IMR-90 (cell line): ENCODE results near the gene LRP6.

Source experiments
- CEBPB ChIP-seq: IDR thresholded peaks from 2 replicates; pipeline ENCODE4 v1.6.1; 2012; ENCODE audit warnings: low read depth, low read length, improper control_type of control experiment
- CHD1 ChIP-seq: IDR thresholded peaks from 2 replicates; pipeline ENCODE4 v1.6.1; 2012; ENCODE audit warnings: low read depth, low read length, improper control_type of control experiment
- ELK1 ChIP-seq: fragments of 150-350 bp; IDR thresholded peaks from 2 replicates; pipeline ENCODE4 v1.6.1; 2016; ENCODE audit warnings: low read depth, mild to moderate bottlenecking, low read length, moderate library complexity, borderline replicate concordance
- FOS ChIP-seq: fragments of 150-350 bp; IDR thresholded peaks from 2 replicates; pipeline ENCODE4 v1.6.1; 2016; ENCODE audit warnings: low read depth, low read length
- MAFK ChIP-seq: IDR thresholded peaks from 2 replicates; pipeline ENCODE4 v1.6.1; 2012; ENCODE audit warnings: low read depth, low read length, improper control_type of control experiment
- MAZ ChIP-seq: IDR thresholded peaks from 2 replicates; pipeline ENCODE4 v1.6.1; 2012; ENCODE audit warnings: low read depth, mild to moderate bottlenecking, low read length, improper control_type of control experiment, moderate library complexity, borderline replicate concordance
- POLR2A ChIP-seq: IDR thresholded peaks from 2 replicates; pipeline ENCODE4 v1.6.1; 2012; ENCODE audit warnings: mild to moderate bottlenecking, low read depth, low read length
- RAD21 ChIP-seq: IDR thresholded peaks from 2 replicates; pipeline ENCODE4 v1.6.1; 2012; ENCODE audit warnings: low read length, improper control_type of control experiment
- RCOR1 ChIP-seq: IDR thresholded peaks from 2 replicates; pipeline ENCODE4 v1.6.1; 2012; ENCODE audit warnings: mild to moderate bottlenecking, low read length, improper control_type of control experiment; ENCODE audit not compliant: insufficient replicate concordance
- RFX5 ChIP-seq: IDR thresholded peaks from 2 replicates; pipeline ENCODE4 v1.8.0; 2012; ENCODE audit warnings: low read depth, mild to moderate bottlenecking, low read length, moderate library complexity
- USF2 ChIP-seq: fragments of 150-350 bp; IDR thresholded peaks from 2 replicates; pipeline ENCODE4 v1.6.1; 2017; ENCODE audit warnings: mild to moderate bottlenecking, antibody characterized with exemption, low read length, low read depth
- TF ChIP-seq, protein P1 (sequence below): conservative IDR thresholded peaks from 2 replicates; pipeline ENCODE4 v1.5.1; 2012; ENCODE audit warnings: mild to moderate bottlenecking, low read depth, low read length, improper control_type of control experiment

- TF ChIP-seq, protein P1, sequence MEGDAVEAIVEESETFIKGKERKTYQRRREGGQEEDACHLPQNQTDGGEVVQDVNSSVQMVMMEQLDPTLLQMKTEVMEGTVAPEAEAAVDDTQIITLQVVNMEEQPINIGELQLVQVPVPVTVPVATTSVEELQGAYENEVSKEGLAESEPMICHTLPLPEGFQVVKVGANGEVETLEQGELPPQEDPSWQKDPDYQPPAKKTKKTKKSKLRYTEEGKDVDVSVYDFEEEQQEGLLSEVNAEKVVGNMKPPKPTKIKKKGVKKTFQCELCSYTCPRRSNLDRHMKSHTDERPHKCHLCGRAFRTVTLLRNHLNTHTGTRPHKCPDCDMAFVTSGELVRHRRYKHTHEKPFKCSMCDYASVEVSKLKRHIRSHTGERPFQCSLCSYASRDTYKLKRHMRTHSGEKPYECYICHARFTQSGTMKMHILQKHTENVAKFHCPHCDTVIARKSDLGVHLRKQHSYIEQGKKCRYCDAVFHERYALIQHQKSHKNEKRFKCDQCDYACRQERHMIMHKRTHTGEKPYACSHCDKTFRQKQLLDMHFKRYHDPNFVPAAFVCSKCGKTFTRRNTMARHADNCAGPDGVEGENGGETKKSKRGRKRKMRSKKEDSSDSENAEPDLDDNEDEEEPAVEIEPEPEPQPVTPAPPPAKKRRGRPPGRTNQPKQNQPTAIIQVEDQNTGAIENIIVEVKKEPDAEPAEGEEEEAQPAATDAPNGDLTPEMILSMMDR = no peak
- TF ChIP-seq USF2 (no peak), CEBPB (no peak), RCOR1 (no peak), MAZ (no peak), RAD21 (no peak), MAFK (no peak), ELK1 (no peak), POLR2A (no peak), FOS (no peak), CHD1 (no peak), RFX5 (no peak)
Observed at GRCh38 chr12:12088147-12088546, 178.7 kb downstream of the LRP6 start.
